ENCODE data around the gene HNRNPL. TPM values are rescaled to one million over a fixed set of nuclear protein-coding genes. Genes with fewer than 3 reads are reported as not detected.
"Not testable (repeated sequence)": the region's sequence is repeated elsewhere in the genome, so short reads cannot be mapped to it uniquely, and the experiment has no call there.

The HNRNPL gene
- total RNA-seq, 1 experiment from 2014 or later = 642 TPM

DNA sequence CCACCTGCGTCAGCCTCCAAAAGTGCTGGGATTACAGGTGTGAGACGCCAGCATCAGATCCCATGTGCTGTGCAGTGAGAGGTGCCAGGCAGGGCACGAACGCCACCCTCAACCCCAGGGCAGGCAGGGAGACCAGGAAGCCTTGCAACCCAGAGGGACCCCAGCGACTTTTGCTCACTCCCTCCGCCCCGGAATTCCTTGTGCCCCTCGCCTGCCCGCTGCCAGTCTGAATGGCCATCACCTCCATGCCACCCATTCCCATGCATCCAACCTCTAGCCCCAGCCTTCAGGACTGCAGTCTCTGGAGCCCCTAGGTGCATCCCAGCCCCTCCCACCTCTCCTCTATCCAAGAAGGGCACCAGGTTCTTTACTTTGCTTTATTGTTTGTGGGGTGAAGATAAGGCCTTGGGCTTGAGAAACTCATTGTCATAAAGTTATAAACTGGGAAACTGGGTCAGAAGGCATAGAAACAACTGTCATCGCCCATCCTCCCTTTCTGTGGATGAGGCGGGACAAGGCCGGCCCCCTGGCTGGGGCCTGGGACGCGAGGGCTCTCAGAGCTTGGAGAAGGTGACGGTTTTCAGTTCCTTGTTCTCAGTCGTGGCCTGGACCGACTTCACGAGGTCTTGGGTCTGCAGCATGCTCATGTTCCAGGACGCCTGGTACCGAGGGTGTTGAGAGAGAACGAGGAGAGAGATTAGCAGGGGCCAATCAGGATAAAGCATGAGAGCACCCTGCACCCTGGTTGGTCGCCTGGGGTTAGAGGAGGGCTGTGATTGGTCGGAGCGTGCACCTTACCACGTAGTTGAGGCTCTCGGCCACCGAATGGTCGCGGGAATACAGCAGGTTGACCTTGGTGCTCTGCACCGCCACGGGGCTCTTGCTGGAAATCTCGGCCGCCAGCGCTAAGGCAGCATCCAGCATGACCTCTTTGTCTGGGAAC, 34.5 kb downstream of the HNRNPL start:
- CTCF ChIA-PET = no interaction called here
- H3K4me1 ChIP-seq (ENCODE audit: insufficient read depth, low read length, poor library complexity, severe bottlenecking) = no peaks in the 10 kb centered on the region
- no peaks in the 10 kb centered on the region for H3K27me3 ChIP-seq (replicated peaks; ENCODE audit: insufficient read depth, low read depth, low read length, poor library complexity)
- BruUV-seq (replicated peaks) = TSS peak; percentile 93
- no peaks in the 10 kb centered on the region for H3K9me3 ChIP-seq (ENCODE audit: low read depth, low read length, poor library complexity, severe bottlenecking)
- H3K27ac ChIP-seq (ENCODE audit: low read depth, low read length, poor library complexity, severe bottlenecking) = no peak overlapping the region
- intact Hi-C loops (cut with micrococcal nuclease; ENCODE audit: unreplicated experiment) = no loop called here
- POLR2A ChIA-PET (ENCODE audit: low non-redundant PET) = interaction anchor here (0.7 kb wide), 1 partner anchor 142 kb away, joined by 3 read pairs; no protein-coding TSS in a partner anchor
- no peak overlapping the region for H3K4me3 ChIP-seq (ENCODE audit: low read depth, low read length, poor library complexity, severe bottlenecking)
- TF ChIP-seq CTCF (conservative IDR thresholded peaks at IDR 0.05; ENCODE audit: low read depth, low read length) = no peak
- no peak for TF ChIP-seq EZH2 (IDR thresholded peaks at IDR 0.05; ENCODE audit: borderline replicate concordance, low read depth, low read length, poor library complexity, severe bottlenecking)
- peaks cover 6% of the 10 kb centered on the region for H3K36me3 ChIP-seq (ENCODE audit: insufficient read depth, low read length, poor library complexity, severe bottlenecking)
- no peak for DNase-seq (ENCODE audit: low spot score)

GRCh38 chr19:38813932-38814331, 35.9 kb downstream of the HNRNPL start:
- CTCF ChIA-PET = not testable (repeated sequence)

GRCh38 chr19:38813323-38813722, 36.5 kb downstream of the HNRNPL start:
- H3K36me3 ChIP-seq (ENCODE audit: insufficient read depth, low read length, poor library complexity, severe bottlenecking) = peaks cover 6% of the 10 kb centered on the region
- H3K27me3 ChIP-seq (replicated peaks; ENCODE audit: insufficient read depth, low read depth, low read length, poor library complexity) = no peaks in the 10 kb centered on the region
- H3K4me1 ChIP-seq (ENCODE audit: insufficient read depth, low read length, poor library complexity, severe bottlenecking) = no peaks in the 10 kb centered on the region
- CTCF ChIA-PET = no interaction called here
- no peak for DNase-seq (ENCODE audit: low spot score)
- POLR2A ChIA-PET (ENCODE audit: low non-redundant PET) = no interaction called here
- no peak for TF ChIP-seq CTCF (conservative IDR thresholded peaks at IDR 0.05; ENCODE audit: low read depth, low read length)
- TF ChIP-seq EZH2 (IDR thresholded peaks at IDR 0.05; ENCODE audit: borderline replicate concordance, low read depth, low read length, poor library complexity, severe bottlenecking) = no peak
- BruUV-seq (replicated peaks) = no TSS peak
- H3K27ac ChIP-seq (ENCODE audit: low read depth, low read length, poor library complexity, severe bottlenecking) = no peak overlapping the region
- H3K9me3 ChIP-seq (ENCODE audit: low read depth, low read length, poor library complexity, severe bottlenecking) = no peaks in the 10 kb centered on the region
- H3K4me3 ChIP-seq (ENCODE audit: low read depth, low read length, poor library complexity, severe bottlenecking) = no peak overlapping the region
- intact Hi-C loops (cut with micrococcal nuclease; ENCODE audit: unreplicated experiment) = no loop called here

More at GRCh38 chr19:38813932-38814331, 35.9 kb downstream of the HNRNPL start:
- intact Hi-C loops (cut with micrococcal nuclease; ENCODE audit: unreplicated experiment); H3K9me3 ChIP-seq (ENCODE audit: low read depth, low read length, poor library complexity, severe bottlenecking); DNase-seq (ENCODE audit: low spot score); BruUV-seq (replicated peaks); H3K27me3 ChIP-seq (replicated peaks; ENCODE audit: insufficient read depth, low read depth, low read length, poor library complexity); H3K36me3 ChIP-seq (ENCODE audit: insufficient read depth, low read length, poor library complexity, severe bottlenecking); H3K27ac ChIP-seq (ENCODE audit: low read depth, low read length, poor library complexity, severe bottlenecking); H3K4me1 ChIP-seq (ENCODE audit: insufficient read depth, low read length, poor library complexity, severe bottlenecking); H3K4me3 ChIP-seq (ENCODE audit: low read depth, low read length, poor library complexity, severe bottlenecking): not testable (repeated sequence)
- POLR2A ChIA-PET (ENCODE audit: low non-redundant PET) = interaction anchor here (0.6 kb wide), 1 partner anchor 120 kb away, joined by 6 read pairs; no protein-coding TSS in a partner anchor

All from A673 (cell line).